Measurements from ENCODE around the gene TRIM74.
"Not testable (repeated sequence)": the region's sequence is repeated elsewhere in the genome, so short reads cannot be mapped to it uniquely, and the experiment has no call there.

DNA sequence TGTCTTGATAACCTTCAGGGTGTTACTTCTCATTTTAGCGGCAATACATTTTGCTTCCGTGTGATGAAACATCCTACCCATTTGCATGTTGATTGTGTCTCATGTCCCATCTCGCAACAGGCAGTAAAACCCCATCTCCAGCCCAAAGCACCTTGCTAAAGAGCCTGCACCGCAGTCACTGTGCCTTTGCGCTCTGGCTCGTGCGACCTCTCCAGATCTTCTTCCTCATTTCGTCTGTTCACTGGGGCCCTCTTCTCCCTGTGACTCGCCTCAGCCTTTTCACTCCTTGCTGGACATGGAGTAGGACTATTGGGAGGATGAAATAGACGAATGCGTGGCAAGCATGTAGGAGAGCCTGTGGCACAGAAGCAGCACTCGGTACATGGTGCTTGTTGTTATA is 57.9 kb downstream of the TRIM74 start:
- TF ChIP-seq ZFX (IDR thresholded peaks at IDR 0.05); POLR2A (IDR thresholded peaks at IDR 0.05; ENCODE audit: borderline replicate concordance, extremely low read depth, insufficient read depth, insufficient read length); EGR1 (IDR thresholded peaks at IDR 0.05; ENCODE audit: low read depth); SRF (IDR thresholded peaks at IDR 0.05; ENCODE audit: low read depth); TCF7L2 (IDR thresholded peaks at IDR 0.05; ENCODE audit: borderline replicate concordance, extremely low read depth, insufficient read depth, insufficient read length); POLR2AphosphoS5 (IDR thresholded peaks at IDR 0.05; ENCODE audit: low read depth, low read length); JUND (IDR thresholded peaks at IDR 0.05); EZH2phosphoT487 (IDR thresholded peaks at IDR 0.05; ENCODE audit: borderline replicate concordance); YY1 (IDR thresholded peaks at IDR 0.05; ENCODE audit: extremely low read depth, insufficient replicate concordance, low read depth, low read length); ELF1 (IDR thresholded peaks at IDR 0.05; ENCODE audit: borderline replicate concordance, low read depth); RAD21 (IDR thresholded peaks at IDR 0.05; ENCODE audit: low read depth); ATF3 (IDR thresholded peaks at IDR 0.05); SIN3A (IDR thresholded peaks at IDR 0.05; ENCODE audit: low read depth): not testable (repeated sequence)
- TF ChIP-seq, protein P1, sequence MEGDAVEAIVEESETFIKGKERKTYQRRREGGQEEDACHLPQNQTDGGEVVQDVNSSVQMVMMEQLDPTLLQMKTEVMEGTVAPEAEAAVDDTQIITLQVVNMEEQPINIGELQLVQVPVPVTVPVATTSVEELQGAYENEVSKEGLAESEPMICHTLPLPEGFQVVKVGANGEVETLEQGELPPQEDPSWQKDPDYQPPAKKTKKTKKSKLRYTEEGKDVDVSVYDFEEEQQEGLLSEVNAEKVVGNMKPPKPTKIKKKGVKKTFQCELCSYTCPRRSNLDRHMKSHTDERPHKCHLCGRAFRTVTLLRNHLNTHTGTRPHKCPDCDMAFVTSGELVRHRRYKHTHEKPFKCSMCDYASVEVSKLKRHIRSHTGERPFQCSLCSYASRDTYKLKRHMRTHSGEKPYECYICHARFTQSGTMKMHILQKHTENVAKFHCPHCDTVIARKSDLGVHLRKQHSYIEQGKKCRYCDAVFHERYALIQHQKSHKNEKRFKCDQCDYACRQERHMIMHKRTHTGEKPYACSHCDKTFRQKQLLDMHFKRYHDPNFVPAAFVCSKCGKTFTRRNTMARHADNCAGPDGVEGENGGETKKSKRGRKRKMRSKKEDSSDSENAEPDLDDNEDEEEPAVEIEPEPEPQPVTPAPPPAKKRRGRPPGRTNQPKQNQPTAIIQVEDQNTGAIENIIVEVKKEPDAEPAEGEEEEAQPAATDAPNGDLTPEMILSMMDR (IDR thresholded peaks at IDR 0.05 in 2 of 3, conservative IDR thresholded peaks at IDR 0.05 in 1 of 3; ENCODE audit: borderline replicate concordance in 1 of 3, insufficient read depth in 1 of 3, low read depth in 2 of 3, low read length in 2 of 3): not testable (repeated sequence)
